ENCODE results near the gene NUDT6. TPM values are rescaled to one million over a fixed set of nuclear protein-coding genes. Genes with fewer than 3 reads are reported as not detected.

The NUDT6 gene, protein sequence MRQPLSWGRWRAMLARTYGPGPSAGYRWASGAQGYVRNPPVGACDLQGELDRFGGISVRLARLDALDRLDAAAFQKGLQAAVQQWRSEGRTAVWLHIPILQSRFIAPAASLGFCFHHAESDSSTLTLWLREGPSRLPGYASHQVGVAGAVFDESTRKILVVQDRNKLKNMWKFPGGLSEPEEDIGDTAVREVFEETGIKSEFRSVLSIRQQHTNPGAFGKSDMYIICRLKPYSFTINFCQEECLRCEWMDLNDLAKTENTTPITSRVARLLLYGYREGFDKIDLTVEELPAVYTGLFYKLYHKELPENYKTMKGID
- 4.6 and 4.7 TPM in 2 replicates for total RNA-seq

DNA sequence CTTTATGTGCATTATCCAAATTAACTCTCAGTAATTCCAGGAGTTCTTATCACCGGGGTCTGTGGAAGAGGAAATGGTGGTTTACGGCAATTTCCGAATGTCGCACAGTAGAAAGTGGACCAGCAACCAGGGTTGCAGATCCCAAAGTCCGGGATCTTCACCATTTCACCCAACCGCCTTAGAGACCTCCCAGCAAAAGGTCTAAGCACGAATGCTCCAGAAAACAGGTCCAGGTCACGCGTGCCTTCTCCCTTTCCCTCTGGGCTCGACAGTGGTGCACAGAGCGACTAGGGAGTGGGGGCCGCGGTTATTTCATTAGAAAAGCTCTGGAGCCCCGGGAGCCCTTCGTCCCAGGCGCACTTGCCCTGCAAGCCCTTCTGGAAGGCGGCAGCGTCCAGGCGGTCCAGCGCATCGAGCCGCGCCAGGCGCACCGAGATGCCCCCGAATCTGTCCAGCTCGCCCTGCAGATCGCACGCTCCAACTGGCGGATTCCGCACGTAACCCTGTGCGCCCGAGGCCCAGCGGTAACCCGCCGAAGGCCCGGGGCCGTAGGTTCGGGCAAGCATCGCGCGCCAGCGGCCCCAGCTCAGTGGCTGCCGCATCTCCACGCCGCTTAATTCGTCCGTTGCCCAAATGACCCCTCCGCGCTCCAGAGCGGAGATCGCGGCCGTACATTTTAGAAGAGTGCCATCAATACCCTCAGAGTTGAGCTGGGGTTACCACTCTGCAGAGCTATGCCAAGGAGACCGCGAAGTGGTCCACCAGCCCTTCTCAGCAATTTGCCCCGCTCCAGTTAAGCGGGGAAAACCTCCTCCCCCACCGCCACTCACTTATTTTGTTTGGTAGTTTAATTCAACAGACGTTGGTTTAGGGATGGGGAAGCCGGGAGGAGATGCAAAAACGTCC is at the start of gene NUDT6:
NUDT6 (minus strand) TSS at position 627 of the 906 bp plus-strand sequence; CDS start at position 602, 25 bp downstream.

Other genes with a start within 250 kb of the NUDT6 start
- 0.94 and 1.9 TPM in 2 replicates for gene BBS12, start 189.9 kb downstream of the NUDT6 start, total RNA-seq
- gene FGF2, start 95.8 kb downstream of the NUDT6 start, total RNA-seq = 11.8 and 13.6 TPM in 2 replicates